NK-92 treated with Interleukin-12 subunit alpha and Interleukin-12 subunit beta, amount 100 ng/mL, for 24 hours (cell line): Measurements from ENCODE around the gene KIF1B.
"Not testable (repeated sequence)": the region's sequence is repeated elsewhere in the genome, so short reads cannot be mapped to it uniquely, and the experiment has no call there.

Experiments
- DNase-seq: peaks from one replicate; lab custom pipeline; 2025; lab: John Stamatoyannopoulos, UW

The KIF1B gene

DNA sequence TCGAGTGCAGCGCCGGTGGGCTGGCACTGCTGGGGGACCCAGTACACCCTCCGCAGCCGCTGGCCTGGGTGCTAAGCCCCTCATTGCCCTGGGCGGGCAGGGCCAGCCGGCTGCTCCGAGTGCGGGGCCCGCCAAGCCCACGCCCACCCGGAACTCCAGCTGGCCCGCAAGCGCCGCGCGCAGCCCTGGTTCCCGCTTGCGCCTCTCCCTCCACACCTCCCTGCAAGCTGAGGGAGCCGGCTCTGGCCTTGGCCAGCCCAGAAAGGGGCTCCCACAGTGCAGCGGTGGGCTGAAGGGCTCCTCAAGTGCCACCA is 216.1 kb downstream of the KIF1B start:
- not testable (repeated sequence) for DNase-seq

DNA sequence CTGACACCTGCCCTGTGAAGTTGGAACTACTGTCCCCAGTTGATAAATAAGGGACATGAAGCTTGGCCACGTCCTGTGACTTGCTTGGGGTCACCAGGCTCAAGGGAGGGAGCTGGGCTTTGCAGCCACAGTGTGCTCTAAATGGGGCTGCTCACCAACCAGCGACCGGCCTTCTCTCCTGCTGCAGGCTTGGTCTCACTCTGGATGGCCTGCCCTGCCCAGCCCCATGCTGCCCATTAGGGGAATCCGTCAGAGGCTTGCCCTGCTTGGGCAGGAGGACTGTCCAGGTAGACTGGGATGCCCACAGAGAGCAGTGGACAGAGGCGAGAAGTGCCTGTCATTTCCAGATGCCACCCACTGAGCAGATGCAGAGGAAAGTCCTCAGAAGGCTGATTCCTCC is 218.6 kb downstream of the KIF1B start:
- DNase-seq, result no peak

DNA sequence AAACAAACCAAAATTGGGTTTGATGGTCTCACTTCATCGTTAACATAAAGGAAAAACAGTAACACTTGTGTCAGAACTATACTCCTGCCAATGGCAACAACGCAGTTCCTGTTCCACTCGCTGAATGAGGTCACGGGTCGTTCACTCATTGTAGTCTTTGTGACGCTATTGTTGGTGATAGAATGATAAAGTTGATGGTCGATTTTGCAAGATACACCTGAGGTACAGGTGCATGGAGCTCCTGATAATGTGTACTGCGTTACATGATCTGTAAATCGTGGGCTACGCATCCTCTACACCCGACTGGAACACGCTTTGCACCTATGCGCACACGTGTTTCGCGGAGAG is 219.5 kb downstream of the KIF1B start:
- DNase-seq, result no peak

DNA sequence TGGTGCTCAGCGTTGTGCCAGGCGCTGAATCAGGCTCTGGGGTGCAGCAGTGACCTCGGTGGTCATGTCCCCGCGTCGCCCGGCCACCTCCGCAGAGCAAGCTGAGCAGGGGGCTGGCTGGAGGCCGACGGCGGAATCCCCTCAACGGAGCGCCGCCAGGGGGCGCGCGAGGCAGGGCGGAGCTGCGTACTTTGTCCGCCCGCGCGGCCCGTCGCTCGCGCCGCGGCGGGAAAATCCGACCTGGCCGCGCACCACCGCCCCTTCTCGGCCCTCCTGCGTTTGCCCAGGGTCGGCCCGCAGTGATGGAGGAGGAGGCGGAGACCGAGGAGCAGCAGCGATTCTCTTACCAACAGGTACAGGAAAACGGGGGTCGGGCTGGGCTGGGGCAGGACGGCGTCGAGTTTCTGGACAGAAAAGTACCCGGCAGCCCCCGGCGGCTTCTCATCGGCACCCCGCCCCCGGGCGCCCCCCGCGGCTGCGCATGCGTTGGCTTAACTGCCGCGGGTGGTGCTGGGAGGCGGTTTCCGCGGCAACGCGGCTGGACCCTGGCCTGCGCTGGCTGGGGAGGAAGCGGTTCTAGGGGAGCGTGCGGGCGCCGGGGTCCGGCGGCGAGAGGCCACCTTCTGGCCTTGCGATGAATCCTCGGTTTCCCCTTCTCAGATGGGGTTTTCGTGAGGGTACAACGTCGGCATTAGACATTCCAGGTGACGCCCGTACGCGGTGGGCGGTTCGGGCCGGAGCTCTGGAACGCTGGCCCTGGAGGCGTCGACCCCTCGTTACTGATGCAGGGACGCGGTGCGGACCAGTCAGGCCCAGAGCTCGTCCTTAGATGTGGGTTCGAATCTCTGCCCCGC is 220.1 kb downstream of the KIF1B start, which contains the start of gene CENPS:
Gene CENPS, plus strand, starts transcription at position 218 of the 854 bp plus-strand sequence. Its CDS starts 85 bp downstream, at position 303.
- DNase-seq, result peak; percentile 84
